NCI-H2107 (cell line): Measurements from ENCODE around the gene PRKRIP1.
"Not testable (repeated sequence)": the region's sequence is repeated elsewhere in the genome, so short reads cannot be mapped to it uniquely, and the experiment has no call there.

Source experiments
- DNase-seq: peaks from one replicate; lab custom pipeline; 2025; lab: John Stamatoyannopoulos, UW

PRKRIP1 gene, protein sequence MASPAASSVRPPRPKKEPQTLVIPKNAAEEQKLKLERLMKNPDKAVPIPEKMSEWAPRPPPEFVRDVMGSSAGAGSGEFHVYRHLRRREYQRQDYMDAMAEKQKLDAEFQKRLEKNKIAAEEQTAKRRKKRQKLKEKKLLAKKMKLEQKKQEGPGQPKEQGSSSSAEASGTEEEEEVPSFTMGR

DNA sequence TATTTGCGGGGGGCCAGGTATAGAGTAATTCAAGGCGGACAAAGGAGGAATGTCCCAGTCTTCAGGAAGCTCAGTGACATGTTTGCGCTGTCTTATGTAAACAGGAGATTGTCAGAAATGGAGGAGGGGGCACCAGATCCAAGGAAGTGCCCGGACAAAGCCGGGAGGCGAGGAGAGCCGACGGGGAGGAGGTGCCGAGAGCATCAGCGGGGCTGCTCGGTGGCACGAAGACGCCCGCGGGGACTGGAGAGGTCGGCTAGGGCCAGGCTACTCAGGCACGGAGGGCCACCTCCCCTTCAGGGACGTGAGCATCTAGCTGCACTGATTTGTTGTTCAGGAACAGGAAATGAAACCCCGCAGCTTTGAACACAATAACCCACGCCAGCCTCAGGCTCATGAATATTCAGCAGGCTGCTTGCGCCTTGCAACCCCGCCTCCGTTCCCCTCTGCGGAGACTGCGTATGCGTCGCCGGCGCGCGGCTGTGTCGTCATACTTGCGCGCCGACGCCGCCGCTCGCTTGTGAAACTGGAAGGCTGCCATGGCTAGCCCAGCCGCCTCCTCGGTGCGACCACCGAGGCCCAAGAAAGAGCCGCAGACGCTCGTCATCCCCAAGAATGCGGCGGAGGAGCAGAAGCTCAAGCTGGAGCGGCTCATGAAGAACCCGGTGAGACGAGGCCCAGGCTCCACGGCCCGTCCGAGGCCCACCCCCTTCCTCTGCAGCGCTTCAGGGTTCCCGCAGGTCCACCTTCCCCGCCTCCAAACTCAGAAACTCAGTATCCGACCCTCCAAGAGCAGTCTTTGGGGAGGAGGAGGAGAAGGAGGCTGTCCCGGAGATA, at the start of gene PRKRIP1:
Gene PRKRIP1, plus strand, starts transcription at position 491 of the 837 bp plus-strand sequence. Its CDS starts 49 bp downstream, at position 540.
- peak; percentile 82 for DNase-seq

DNA sequence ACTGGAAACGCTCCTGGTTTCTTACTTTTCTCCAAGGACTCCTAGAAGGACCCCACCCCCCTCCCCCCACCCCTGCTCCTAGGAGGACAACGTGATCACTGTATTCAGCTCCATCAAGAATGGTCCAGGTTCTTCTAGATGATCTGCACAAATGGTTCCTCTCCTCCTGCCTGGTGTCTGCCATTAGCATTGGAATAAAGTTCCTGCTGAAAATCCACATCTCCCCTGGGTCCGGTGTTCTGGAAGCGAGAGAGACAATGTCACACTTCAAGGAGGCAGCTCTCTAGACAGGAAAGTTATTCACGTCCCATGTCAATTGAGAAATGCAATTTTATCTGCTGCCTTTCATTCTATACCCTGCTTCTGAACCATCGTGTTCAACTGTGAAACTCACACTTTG, 49.2 kb upstream of the PRKRIP1 start:
- not testable (repeated sequence) for DNase-seq

DNA sequence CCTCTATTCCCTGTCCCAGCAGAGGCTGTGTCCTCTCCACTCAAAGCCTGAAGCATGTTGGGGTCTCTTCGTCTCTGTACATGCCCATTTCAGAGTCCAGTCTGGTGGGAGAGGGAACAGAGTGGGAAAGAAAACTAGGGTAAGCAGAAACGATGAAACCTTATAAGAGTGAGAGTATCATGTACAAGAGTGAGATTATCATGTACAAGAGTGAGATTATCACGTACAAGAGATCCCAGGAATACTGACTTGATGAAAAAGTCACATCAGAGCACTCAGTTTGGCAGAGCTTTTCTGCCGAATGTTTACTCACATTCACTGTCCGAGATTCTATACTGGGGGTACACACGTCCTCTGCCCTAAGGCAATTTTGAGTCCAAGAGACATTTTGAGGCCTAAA, 39.8 kb upstream of the PRKRIP1 start, which contains the start of gene SPDYE6:
Gene SPDYE6, minus strand, starts transcription at position 101 of the 400 bp plus-strand sequence. CDS start 421 bp downstream, outside the sequence.
- DNase-seq = not testable (repeated sequence)

DNA sequence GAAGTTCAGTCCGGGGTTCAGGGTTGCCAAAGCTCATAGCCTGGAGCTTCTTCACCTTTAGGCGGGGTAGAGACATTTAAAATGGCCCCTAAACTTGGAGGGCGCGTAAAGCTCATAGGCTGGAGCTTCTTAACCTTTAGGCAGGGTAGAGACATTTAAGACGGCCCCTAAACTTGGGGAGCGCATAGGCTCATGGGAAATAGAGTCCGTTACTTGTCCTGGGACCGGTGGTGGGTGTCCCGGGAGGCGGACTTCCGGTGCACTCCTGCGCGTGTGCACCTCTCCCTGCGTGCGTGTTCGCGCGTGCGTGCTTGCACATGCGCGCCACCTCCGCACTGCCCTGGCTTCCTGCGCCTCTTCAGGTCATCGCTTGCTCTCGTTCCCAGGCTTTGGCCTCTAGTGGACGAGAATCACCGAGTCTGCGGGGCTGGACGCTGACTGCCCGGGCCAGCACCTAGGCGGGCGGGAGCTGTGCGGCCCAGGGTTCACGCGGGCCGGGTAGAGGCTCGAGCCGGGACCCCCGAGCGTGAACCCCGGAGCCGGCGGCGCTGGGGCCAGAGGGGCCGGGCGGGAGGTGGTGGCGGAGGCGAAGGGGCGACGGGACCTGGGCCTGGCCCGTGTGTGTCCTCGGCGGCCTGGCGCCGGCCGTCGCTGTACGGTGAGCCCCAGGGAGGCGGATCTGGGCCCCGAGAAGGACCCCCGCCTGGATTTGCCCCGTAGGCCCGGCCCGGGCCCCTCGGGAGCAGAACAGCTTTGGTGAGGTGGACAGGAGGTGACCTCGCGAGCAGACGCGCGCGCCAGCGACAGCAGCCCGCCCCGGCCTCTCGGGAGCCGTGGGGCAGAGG, 32.4 kb upstream of the PRKRIP1 start:
- peak; percentile 94 for DNase-seq

DNA sequence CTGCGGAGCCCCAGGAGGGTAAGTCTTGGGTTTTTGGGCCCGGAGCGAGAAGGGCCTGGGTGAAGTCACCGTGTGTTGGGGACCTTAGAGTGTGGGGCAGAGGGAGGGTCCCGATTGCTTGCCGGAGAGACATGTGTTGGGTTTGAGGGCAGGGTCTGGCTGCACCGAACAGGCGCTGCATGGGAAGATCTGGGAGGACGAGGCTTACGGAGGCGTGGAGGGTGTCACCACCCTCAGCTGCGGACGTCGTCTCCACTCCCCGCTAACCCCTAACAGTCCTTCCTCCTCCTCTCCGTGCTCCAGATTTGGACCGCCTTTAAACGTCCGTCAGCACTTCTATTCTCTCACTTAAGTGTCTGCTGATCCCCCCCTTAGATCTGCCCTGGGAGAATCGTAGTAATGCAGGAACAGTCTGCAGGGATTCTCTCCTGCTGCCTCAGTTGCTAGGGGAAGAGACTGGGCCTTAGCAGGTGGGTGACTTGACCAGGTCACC, 31.7 kb upstream of the PRKRIP1 start:
- not testable (repeated sequence) for DNase-seq

DNA sequence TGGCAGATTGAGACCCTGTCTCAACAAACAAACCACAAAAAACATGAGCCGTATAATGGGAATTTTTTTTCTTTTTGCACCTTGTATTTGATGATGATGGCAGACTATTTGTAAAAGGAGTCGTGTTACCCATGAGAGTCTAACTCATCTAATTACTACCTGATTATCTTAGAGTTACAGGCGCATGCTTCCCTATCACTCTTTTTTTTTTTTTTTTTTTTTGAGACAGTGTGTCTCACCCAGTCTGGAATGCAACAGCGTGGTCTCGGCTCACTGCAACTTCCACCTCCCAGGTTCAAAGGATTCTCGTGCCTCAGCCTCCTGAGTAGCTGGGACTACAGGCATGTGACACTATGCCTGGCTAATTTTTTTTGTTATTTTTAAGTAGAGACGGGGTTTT, 30.8 kb upstream of the PRKRIP1 start:
- DNase-seq = not testable (repeated sequence)

DNA sequence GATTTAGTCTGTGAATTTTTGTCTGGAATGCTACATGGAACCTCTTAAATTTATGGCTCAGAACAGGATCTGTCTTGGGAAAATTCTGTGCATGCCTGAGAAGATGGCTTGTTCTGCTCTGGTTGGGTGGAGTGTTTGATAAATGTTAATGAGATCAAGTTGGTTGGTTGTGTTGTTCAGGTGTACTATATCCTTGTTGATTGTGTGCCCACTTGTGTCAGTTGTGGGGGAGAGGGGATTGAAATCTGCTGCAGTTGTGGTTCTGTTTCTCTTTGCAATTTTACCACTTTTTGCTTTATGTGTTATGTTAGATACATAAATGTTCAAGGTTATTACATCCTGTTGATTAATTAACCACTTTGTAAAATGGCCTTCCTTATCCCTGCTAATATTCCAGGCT, 26.1 kb upstream of the PRKRIP1 start:
- DNase-seq = not testable (repeated sequence)

DNA sequence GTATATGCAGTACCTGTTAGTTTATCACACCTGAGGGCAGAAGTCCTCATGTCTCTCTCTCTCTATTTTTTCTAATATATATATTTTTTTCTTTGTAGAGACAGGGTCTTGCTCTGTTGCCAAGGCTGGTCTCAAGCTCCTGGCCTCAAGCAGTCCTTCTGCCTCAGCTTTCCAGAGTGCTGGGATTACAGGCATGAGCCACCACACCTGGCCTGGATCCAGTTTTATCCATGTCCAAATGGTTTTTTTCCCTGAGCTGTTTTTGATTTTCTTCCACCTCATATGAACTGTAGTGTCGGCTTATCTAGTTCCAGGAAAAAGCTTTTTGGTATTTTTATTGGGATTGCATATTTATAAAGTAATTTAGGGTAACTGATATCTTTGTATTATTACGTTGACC, 23.4 kb upstream of the PRKRIP1 start:
- DNase-seq = not testable (repeated sequence)

DNA sequence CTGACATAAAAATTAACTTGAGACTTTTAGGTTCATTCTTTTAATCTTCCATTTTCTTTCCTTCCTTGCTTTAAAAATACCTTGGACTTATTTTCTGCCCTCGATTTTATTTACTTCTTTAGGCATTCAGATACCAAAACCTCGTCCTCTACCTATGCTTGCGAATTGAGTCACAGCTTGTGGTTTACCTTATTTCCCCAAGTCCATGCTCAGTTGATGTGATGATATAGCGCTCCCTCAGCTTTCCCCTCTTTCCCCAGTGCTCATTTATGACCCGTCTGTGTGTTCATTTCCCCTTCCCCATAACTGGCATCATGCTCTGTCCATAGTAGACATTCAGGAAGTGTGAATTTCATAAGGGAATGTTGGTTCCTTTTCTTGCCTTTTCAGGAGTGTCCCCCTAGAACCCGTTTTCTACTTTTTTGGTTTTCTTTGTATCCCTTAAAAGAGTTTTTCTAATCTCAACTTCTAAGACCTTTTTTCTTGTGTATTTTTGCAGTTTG, 19.1 kb upstream of the PRKRIP1 start:
- DNase-seq = no peak

DNA sequence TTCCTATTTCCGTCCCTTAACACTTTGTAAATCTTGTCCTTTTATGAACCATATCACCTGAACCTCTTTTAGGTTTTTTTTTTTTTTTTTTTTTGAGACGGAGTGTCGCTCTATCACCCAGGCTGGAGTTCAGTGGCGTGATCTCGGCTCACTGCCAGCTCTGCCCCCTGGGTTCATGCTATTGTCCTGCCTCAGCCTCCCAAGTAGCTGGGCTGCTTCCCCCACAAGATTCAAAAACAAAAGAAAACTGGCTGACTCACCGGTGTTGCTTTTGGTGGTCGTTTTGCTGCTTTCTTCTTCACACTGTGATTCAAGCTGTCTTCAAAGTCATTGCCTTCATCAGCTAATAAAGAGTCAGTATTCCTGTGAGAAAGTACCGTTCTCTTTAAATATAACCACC, 15.3 kb upstream of the PRKRIP1 start:
- not testable (repeated sequence) for DNase-seq

DNA sequence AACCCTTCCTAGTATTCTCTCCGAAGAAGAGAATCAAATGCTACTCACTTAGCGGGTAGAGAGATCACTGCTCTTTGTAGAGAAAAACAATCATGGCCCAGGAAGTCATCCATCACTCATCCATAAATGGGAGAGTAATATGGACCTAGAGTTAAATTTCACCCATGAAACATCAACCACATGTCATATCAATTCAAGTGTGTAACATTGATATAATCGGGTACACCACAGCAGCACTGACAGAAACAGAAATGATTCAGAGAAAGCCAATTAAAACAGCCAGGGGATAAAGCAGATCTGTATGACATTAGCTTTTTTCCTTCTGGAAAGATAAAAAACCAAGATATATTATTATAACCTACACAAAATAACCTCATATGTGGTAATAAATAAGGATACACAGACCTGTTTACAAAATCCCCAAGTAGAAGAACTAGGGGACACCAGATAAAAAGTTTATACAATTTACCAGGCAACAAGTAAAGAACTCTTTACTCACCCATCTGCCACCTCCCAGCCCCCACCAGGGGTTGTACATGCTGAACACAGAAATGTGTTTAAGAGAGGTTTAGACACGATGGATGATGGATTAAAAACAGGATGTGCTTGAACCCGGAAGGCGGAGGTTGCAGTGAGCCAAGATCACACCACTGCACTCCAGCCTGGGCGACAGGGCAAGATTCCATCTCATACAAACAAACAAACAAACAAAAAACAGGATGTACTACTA, 14.3 kb upstream of the PRKRIP1 start:
- DNase-seq = not testable (repeated sequence)

DNA sequence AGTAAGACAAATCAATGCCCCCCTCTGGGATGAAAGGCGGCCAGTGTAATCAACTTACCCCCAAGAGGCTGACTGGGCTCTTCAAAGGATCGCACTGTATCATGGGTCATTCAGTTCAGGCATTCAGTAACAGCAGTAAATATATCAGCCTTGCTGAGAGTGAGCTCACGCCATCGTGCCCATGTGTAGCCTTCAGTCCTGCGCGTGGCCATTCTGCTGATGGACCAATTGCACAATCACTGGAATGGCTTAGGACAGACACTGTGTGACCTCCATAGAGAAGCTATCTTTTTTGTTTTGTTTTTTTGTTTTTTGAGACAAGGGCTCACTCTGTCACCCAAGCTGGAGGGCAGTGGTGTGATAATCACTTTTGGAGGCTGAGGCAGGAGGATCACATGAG, 9.1 kb upstream of the PRKRIP1 start:
- DNase-seq = no peak

DNA sequence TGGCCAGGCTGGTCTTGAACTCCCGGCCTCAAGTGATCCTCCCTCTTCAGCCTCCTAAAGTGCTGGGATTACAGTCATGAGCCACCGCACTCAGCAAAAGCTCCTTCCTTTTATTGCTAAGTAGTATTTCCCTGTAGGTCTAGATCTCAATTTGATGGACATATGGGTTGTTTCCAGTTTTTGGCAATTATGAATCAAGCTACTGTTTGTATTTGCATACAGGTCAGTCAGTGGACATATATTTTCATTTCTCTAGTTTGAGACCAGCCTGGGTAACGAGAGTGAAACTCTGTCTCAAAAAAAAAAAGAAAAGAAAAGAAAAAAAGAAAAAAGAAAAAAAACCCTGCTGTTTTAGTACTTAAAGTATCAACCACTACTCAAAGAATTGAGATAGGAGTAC, 6.4 kb upstream of the PRKRIP1 start:
- DNase-seq = no peak

DNA sequence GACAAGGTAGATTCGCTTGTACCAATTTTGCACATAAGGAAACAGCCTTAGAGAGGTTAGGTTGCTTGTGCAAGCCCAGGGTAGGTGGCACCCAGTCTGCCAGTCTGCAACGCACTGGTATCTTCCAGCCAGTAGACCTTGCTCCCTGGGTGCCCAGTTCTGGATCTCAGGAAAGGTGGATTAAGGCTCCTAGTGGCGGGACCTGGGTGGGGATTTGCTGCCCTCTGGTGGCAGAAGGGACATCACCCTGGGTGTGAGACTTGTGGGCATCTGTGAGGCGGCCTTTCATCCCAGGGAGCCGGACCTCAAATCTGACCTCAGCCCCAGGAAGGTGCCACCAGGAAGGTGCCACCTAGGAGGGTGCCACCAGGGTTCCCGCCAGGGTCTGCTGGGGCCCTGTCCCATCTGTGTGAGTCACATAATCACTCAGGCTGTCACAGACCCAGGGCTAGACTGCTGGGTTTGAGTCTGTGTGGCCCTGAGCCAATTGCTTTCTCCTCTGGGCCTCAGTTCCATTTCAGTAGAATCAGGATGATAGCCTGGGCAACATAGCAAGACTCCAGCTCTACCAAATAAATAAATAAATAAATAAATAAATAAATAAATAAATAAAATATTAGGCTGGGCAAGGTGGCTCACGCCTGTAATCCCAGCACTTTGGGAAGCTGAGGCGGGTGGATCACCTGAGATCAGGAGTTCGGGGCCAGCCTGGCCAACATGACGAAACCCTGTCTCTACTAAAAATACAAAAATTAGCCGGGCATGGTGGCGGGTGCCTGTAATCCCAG, 5.3 kb upstream of the PRKRIP1 start:
- DNase-seq = peak; percentile 87

DNA sequence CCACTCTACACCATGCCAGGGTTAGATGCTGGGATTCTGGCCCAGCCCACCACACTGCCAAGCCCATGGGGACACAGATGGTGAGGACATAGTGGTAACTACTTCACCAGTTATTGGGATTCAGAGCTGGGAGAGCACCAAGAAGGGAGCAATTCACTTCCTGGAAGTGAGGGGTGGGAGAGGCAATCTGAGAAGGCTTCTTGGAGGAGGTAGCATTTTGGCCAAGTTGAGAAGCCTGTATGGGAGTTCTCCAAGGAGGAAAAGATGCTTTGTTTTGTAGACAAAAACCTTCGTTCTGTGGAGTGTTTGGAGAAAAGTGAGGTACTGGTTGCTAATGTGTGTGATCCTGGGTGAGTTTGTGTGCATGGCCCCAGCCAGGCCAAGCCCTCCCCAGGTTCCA, 3.8 kb upstream of the PRKRIP1 start:
- DNase-seq = no peak

DNA sequence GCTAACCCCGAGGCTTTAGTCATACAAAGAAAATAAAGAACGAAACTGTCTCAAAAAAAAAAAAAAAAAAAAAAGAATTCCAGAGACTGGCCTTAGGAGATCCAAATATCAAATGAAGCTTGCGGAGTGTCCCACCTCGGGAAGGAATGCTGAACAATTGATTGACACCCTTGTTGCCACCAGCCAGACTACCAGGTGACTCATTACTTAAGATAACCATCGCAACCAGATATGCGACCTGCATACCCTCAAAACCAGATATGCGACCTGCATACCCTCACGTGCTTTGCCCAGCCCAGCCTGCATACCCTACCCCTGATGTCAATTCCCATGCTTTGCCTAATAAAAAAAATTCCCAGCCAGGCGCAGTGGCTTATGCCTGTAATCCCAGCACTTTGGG, 2.7 kb upstream of the PRKRIP1 start:
- no peak for DNase-seq

DNA sequence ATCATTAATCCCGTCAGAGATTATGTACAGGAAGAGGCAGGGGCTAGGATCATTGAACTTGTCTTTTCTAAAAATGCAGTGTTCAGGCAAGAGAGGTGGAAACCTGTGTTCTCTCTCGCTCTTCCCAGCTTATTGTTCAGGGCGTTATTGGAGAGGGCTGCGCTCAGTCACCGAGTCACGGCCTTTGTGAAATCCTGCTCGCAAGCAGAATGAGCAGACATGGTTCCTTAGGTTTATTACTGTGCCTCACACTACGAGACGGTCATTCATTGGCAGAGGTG, 631 bp upstream of the PRKRIP1 start:
- DNase-seq = no peak

DNA sequence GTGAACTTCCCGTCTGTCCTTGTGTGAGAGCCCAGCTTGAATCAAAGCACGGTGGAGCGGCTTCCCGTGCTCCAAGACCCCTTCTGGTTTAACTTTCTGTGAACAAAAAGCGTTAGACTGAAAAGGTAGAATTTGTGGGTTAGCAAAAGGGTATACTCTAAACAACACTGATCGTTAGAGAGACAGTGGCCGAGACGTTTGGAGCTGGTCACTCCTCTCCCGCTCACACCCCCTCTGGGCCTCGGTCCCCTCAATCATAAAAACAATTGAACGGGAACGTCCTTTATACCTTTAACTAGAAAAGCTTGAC, 502 bp downstream of the PRKRIP1 start:
- no peak for DNase-seq

DNA sequence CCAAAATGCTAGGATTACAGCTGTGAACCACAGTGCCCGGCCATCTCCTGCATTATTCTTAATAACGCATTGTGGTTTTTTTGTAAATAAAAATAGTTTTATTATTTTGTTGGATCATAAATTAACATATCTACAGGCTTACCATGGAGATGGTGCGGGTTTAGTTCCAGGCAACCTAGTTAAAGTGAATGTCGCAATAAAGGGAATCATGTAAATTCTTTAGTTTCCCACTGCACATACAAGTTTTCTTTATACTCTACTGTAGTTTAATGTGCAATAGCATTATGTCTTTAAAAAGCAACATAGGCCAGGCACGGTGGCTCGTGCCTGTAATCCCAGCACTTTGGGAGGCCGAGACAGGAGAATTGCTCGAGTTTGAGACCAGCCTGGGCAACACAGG, 2.4 kb downstream of the PRKRIP1 start:
- no peak for DNase-seq

DNA sequence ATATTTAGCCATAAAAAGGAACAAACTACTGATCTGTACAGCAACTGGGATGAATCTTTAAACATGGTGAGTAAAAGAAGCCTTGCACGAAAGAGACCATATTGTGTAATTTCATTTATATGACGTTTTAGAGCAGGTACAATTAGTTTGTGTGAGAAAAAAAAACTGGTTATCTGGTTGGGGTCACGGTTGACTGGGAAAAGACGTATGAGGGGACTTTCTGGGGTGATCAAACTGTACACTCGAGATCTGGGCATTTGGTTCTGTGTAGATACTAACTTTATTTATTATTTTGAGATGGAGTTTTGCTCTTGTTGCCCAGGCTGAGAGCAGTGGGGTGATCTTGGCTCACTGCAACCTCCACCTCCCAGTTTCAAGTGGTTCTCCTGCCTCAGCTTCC, 4.2 kb downstream of the PRKRIP1 start:
- no peak for DNase-seq

DNA sequence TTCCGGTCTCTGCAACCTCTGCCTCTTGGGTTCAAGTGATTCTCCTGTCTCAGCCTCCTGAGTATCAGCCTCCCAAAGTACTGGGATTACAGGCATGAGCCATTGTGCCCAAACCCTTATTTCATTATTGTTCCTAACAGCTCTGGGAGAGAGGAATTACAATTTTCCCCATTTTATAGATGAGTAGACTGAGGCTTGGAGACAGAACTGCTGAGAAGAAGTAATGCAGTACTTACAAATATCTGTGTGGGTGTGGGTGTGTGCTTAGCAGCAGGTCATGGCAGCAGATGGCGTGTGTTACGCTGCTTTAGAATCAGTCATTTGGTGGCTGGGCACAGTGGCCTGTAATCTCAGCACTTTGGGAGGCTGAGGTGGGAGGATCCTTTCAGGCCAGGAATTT, 7.4 kb downstream of the PRKRIP1 start:
- DNase-seq = no peak
